HG02763 (cell line): ENCODE data around the gene RPS15.
A peak's percentile ranks its signal among the peaks of the same experiment; 100 is the strongest.
"Not testable (repeated sequence)": the region's sequence is repeated elsewhere in the genome, so short reads cannot be mapped to it uniquely, and the experiment has no call there.

Experiments
- ATAC-seq: cut with Tn5 transposase; IDR thresholded peaks from one replicate; pipeline ENCODE4 v1.9.1; 2021; ENCODE audit warnings: mild to moderate bottlenecking, moderate library complexity; ENCODE audit not compliant: unreplicated experiment

The RPS15 gene

DNA sequence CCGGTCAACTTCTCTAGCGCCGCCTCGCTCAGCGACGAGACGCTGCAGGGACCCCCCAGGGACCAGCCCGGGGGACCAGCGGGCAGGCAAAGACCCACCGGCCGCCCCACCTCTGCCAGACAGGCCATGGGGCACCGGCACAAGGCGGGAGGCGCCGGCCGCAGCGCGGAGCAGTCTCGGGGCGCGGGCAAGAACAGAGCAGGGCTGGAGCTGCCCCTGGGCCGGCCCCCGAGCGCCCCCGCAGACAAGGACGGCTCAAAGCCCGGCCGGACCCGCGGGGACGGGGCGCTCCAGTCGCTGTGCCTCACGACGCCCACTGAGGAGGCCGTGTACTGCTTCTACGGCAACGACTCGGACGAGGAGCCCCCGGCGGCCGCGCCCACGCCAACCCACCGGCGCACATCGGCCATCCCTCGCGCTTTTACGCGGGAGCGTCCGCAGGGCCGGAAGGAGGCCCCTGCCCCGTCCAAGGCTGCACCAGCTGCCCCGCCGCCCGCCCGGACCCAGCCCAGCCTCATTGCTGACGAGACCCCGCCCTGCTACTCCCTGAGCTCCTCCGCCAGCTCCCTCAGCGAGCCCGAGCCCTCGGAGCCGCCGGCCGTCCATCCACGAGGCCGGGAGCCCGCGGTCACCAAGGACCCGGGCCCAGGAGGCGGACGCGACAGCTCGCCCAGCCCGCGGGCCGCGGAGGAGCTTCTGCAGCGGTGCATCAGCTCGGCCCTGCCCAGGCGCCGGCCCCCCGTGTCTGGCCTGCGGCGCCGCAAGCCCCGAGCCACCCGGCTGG lies 29.5 kb downstream of the RPS15 start:
- no peak for ATAC-seq

DNA sequence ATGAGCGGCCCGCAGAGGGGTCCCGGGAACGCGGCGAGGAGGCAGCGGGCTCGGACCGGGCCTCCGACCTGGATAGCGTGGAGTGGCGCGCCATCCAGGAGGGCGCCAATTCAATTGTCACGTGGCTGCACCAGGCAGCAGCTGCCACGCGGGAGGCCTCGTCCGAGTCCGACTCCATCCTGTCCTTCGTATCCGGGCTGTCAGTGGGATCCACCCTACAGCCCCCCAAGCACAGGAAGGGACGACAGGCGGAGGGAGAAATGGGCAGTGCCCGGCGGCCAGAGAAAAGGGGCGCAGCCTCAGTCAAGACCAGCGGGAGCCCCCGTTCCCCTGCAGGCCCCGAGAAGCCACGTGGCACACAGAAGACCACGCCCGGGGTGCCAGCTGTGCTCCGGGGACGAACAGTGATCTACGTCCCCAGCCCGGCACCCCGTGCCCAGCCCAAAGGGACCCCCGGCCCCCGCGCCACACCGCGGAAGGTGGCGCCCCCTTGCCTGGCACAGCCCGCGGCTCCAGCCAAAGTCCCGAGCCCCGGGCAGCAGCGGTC lies 30.2 kb downstream of the RPS15 start:
- ATAC-seq, result no peak

GRCh38 chr19:1468821-1469254 lies 30.6 kb downstream of the RPS15 start:
- ATAC-seq, result no peak

DNA sequence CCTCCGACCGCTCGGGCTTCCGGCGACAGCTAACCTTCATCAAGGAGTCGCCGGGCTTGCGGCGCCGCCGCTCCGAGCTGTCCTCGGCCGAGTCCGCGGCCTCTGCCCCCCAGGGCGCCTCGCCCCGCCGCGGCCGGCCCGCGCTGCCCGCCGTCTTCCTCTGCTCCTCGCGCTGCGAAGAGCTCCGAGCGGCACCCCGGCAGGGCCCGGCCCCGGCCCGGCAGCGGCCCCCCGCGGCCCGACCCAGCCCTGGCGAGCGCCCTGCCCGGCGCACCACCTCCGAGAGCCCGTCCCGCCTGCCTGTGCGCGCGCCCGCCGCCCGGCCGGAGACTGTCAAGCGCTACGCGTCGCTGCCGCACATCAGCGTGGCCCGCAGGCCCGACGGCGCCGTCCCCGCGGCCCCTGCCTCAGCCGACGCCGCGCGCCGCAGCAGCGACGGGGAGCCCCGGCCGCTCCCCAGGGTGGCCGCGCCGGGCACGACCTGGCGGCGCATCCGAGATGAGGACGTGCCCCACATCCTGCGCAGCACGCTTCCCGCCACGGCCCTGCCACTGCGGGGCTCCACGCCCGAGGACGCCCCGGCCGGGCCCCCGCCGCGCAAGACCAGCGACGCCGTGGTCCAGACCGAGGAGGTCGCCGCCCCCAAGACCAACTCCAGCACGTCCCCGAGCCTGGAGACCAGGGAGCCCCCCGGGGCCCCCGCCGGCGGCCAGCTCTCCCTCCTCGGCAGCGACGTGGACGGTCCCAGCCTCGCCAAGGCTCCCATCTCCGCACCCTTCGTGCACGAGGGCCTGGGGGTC lies 31.3 kb downstream of the RPS15 start:
- no peak for ATAC-seq

GRCh38 chr19:1470055-1470304 lies 31.8 kb downstream of the RPS15 start:
- ATAC-seq, result no peak

DNA sequence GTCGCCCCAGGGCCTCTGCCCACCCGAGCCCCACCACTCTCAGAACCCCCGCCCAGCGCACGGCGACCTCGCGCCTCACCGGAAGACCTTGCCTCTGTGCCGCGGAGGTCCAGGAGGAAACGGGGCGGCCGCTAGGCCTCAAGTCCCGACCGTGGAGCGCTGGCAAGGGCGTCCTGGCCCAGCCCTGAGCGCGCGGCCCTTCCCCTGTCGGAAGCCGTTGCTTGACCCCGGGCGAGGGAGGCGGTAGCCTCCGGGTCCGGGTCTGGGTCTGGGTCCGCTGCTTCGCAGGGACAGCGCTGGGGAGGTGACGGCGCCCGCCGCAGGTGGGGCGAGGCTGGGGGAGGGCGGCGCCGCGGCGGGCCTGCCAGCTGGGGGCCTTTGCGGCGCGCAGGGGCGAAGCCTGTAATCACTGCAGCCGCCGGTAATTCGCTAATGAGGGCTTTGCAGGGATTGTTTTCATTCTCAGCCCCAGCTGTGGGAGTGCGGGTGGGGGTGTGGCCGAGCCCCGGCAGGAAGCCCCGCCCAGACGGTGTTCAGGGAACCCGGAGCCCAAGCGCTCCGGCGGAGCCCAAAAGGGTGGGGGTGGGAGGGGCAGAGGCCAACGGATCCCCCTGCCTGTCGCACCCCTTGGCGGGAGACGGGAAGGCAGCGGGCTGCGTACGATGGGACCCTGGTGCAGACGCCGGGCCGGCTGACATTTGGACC lies 32.3 kb downstream of the RPS15 start:
- ATAC-seq, result no peak

GRCh38 chr19:1471010-1471514 lies 32.9 kb downstream of the RPS15 start:
- ATAC-seq, result no peak

DNA sequence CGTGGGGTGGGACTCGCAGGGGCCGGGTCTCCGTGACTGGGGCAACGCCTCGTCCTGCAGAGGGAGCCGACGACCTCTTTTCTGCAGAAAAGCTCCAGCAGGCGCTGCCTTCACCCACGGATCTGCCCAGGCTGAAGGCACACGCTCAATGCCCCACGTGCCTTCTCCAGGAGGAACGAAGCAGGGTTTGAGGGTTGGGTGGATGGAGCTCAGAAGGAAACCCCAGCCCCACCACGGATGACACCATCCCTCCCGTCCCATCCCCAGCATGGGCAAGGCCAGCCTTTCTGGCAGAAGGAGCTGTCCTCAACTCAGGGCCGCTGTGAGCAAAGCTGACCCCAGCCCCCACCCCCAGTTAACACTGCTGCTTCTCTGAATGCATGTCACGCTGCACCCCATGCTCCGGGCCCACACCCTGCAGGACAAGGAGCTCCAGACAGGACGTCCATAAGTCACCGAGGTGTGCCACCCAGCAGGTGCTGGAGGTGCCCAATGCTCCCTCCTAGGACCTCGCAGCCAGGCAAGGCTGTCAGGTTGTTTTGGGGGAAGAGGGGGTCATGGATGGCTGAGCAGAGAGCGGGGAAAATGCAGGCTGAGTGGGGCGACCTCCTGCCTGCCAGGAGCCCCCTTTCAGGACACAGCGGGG lies 33.4 kb downstream of the RPS15 start:
- ATAC-seq, result no peak

DNA sequence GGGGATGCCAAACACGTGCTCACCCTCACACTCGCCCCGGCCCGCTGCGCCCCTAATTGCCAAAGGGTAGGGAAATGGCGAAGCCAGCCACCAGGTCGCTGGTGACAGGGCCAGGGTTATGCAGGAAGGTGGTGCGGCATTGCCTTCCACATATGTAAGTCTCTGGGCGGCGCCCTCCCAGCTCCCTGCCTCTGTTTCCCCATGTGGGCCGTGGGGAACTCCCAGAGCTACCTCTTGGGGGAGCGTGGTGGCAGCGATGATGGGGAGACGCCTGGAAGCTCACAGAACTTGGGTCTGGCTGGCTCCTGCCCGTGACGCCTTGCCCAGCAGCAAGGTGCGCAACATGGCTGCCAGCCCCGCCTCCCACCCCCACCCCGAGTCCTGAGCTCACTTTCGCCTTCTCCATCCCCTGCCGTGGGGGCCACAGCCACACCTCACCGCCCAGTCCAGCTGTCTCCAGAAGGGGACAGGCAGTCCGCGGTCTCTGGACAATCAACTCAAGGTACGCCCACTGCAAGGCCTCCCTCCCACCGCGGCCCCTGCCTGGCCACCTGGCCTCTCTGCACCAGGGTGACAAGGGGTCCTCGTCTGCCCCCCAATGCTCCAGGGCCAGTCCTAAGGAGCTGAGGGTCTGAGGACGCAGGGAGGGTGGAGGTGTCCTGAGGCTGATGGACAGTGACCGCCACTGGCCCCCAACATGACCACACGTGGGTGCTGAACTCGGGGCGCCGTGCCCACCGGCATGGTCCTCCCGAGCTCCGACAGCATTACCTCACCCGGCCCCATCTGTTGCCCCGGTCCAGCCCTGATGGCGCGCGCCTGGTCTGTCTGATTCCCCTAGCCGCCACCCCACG lies 34.3 kb downstream of the RPS15 start:
- ATAC-seq, result no peak

- no peak for ATAC-seq
These were observed 35.1 kb downstream of the RPS15 start for GRCh38 chr19:1473085-1473851.

GRCh38 chr19:1474011-1474764 lies 36.0 kb downstream of the RPS15 start:
- no peak for ATAC-seq

DNA sequence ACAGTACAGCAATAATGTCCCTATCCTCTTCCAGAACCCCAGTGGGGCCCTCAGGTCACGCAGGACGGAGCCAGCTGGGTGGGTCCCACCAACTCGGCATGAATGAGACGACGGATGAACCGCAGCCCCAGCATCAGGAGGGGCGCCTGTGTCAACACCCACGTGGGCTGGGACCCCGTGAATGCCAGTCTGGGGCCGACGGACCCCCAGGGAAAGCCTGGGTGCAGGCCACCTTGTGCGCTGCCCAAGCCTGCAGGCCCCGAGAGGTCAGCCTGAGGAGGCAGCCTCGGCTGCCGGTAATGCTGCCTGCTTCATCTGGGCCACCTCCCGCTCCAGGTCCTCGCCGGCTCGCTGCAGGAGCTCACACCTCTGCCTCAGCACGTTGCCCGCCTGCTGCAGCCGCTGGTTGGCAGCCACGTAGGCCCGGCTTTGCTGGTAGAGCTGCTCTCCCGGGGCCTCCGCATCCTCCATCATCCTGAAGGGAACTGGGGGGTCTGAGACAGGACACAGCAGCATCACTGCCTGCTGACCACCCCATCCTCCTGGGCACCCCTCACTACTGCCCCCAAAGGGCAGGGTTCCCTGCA lies 36.7 kb downstream of the RPS15 start:
- ATAC-seq, result no peak

- ATAC-seq, result no peak
These were observed 37.7 kb downstream of the RPS15 start for GRCh38 chr19:1475751-1476437.

DNA sequence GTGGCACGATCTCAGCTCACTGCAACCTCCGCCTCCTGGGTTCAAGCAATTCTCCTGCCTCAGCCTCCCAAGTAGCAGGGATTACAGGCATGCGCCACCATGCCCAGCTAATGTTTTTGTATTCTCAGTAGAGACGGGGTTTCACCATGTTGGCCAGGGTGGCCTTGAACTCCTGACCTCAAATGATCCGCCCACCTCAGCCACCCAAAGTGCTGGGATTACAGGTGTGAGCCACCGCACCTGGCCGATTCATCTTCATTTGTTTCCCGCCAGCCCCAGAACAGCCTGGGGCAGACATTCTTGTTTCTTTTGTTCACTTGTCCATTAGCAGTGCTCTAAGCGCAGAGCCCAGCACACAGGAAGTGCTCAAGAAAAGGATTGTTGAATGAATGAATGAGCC lies 38.9 kb downstream of the RPS15 start:
- not testable (repeated sequence) for ATAC-seq

- ATAC-seq, result peak; percentile 89
These were observed 40.9 kb downstream of the RPS15 start, which contains the start of gene C19orf25 for GRCh38 chr19:1478934-1479707. C19orf25 (minus strand) TSS chr19:1479215; CDS start chr19:1478903, 312 bp downstream.

GRCh38 chr19:1481224-1481892 lies 43.2 kb downstream of the RPS15 start:
- no peak for ATAC-seq
